Activated T-helper 2 cell treated with anti-CD3 and anti-CD28 coated beads, Interferon-gamma antibody, Interleukin-2, Interleukin-4, amounts not matched to agents 10 μg/mL and 5 μg/mL and 100 μg/mL, durations not matched to agents 14 hours and 24 hours and 36 hours (primary cell): ENCODE results near the gene SMARCD2. TPM values are rescaled to one million over a fixed set of nuclear protein-coding genes. Genes with fewer than 3 reads are reported as not detected.
"Not testable (repeated sequence)": the region's sequence is repeated elsewhere in the genome, so short reads cannot be mapped to it uniquely, and the experiment has no call there.

Experiments used
- DNase-seq: peaks from one replicate; pipeline ENCODE4 v3.0.0; 2021; ENCODE audit warnings: low spot score
- H3K27ac Mint-ChIP-seq: one replicate; pipeline ENCODE4 v1.8.0; 2021; ENCODE audit warnings: mixed read lengths
- H3K27me3 Mint-ChIP-seq: one replicate; pipeline ENCODE4 v1.8.0; 2021; ENCODE audit warnings: low read depth, mixed read lengths
- H3K36me3 Mint-ChIP-seq: one replicate; pipeline ENCODE4 v1.8.0; 2021; ENCODE audit warnings: low read depth, mixed read lengths
- H3K4me1 Mint-ChIP-seq: one replicate; pipeline ENCODE4 v1.8.0; 2021; ENCODE audit warnings: low read depth, mixed read lengths
- H3K4me3 Mint-ChIP-seq: one replicate; pipeline ENCODE4 v1.8.0; 2021; ENCODE audit warnings: low read depth, mild to moderate bottlenecking, moderate library complexity, mixed read lengths
- H3K9me3 Mint-ChIP-seq: one replicate; pipeline ENCODE4 v1.8.0; 2021; ENCODE audit warnings: mixed read lengths
- intact Hi-C: fragments of 100-400 bp; cut with micrococcal nuclease; formaldehyde crosslinking; loops from one replicate; pipeline ENCODE4 v1.15.1; 2023
- total RNA-seq: library from RNA; stranded (reverse); gene quantifications from 2 replicates; pipeline ENCODE4 v1.2.3, GENCODE V29; 2022

SMARCD2 gene
- total RNA-seq: 129 and 130 TPM in 2 replicates

- H3K4me1 Mint-ChIP-seq: peaks cover 24% of the 10 kb centered on the region
Observed at GRCh38 chr17:63842540-63843386, at the start of gene SMARCD2. TSS of gene SMARCD2 (minus strand) at chr17:63842685. CDS start at chr17:63842674, 11 bp downstream.

GRCh38 chr17:63889026-63889848 is 46.8 kb upstream of the SMARCD2 start:
- peaks cover 32% of the 10 kb centered on the region for H3K27me3 Mint-ChIP-seq
- H3K36me3 Mint-ChIP-seq, intact Hi-C loops, DNase-seq, H3K4me1 Mint-ChIP-seq, H3K27ac Mint-ChIP-seq, H3K4me3 Mint-ChIP-seq, H3K9me3 Mint-ChIP-seq: not testable (repeated sequence)

More at GRCh38 chr17:63842540-63843386, at the start of gene SMARCD2:
- peak; percentile 97 for DNase-seq
- intact Hi-C loops: loop anchor here (1.0 to 10.0 kb wide), 8 partner anchors 15 to 302 kb away; partner anchors contain the start of genes CCDC47, DCAF7, FTSJ3 and LIMD2
- no peaks in the 10 kb centered on the region for H3K27me3 Mint-ChIP-seq
- peak within 1 kb of the TSS; percentile 92 for H3K27ac Mint-ChIP-seq
- H3K36me3 Mint-ChIP-seq: peaks cover 19% of the 10 kb centered on the region
- peak within 1 kb of the TSS; percentile 95 for H3K4me3 Mint-ChIP-seq
- peaks cover under 1% of the 10 kb centered on the region for H3K9me3 Mint-ChIP-seq

GRCh38 chr17:63885119-63885518 is 42.6 kb upstream of the SMARCD2 start:
- H3K4me3 Mint-ChIP-seq, H3K27ac Mint-ChIP-seq, intact Hi-C loops, DNase-seq, H3K4me1 Mint-ChIP-seq, H3K36me3 Mint-ChIP-seq, H3K9me3 Mint-ChIP-seq: not testable (repeated sequence)
- H3K27me3 Mint-ChIP-seq: peaks cover 14% of the 10 kb centered on the region

- intact Hi-C loops, H3K9me3 Mint-ChIP-seq, H3K27ac Mint-ChIP-seq: not testable (repeated sequence)
Observed at GRCh38 chr17:63882626-63883126, 40.2 kb upstream of the SMARCD2 start.

GRCh38 chr17:63881935-63882601 is 39.6 kb upstream of the SMARCD2 start, which contains the start of gene GH2:
TSS of gene GH2 (minus strand) at chr17:63881944. CDS start at chr17:63881801, 143 bp downstream.
- peak; percentile 48 for DNase-seq
- intact Hi-C loops: no loop called here
- Mint-ChIP-seq H3K36me3 (no peaks in the 10 kb centered on the region), H3K27me3 (peaks cover 9% of the 10 kb centered on the region), H3K4me1 (no peaks in the 10 kb centered on the region), H3K4me3 (no peak within 1 kb of the TSS), H3K27ac (no peak within 1 kb of the TSS), H3K9me3 (no peaks in the 10 kb centered on the region)

More at GRCh38 chr17:63882626-63883126, 40.2 kb upstream of the SMARCD2 start:
- not testable (repeated sequence) for DNase-seq, H3K36me3 Mint-ChIP-seq, H3K4me1 Mint-ChIP-seq, H3K4me3 Mint-ChIP-seq
- H3K27me3 Mint-ChIP-seq: peaks cover 14% of the 10 kb centered on the region

DNA sequence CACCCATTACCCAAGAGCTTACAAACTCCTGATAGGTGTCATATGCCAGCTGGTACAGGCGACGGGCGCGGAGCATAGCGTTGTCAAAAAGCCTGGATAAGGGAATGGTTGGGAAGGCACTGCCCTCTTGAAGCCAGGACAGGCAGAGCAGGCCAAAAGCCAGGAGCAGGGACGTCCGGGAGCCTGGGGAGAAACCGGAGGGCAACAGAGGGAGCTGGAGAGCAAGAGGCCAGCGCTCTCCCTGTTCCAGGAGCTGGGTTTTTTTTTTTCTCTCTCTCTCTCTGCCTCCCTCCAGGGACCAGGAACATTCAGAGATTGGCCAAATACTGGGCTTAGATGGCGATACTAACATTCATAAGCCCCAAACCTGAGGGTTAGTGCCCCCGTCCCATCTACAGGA is 38.9 kb upstream of the SMARCD2 start:
- H3K4me1 Mint-ChIP-seq, intact Hi-C loops, H3K27ac Mint-ChIP-seq, H3K4me3 Mint-ChIP-seq, H3K9me3 Mint-ChIP-seq, H3K36me3 Mint-ChIP-seq, H3K27me3 Mint-ChIP-seq, DNase-seq: not testable (repeated sequence)

GRCh38 chr17:63880706-63881105 is 38.2 kb upstream of the SMARCD2 start:
- H3K4me3 Mint-ChIP-seq: no peak overlapping the region
- H3K27ac Mint-ChIP-seq: no peak overlapping the region
- H3K27me3 Mint-ChIP-seq: peaks cover 6% of the 10 kb centered on the region
- no peaks in the 10 kb centered on the region for H3K36me3 Mint-ChIP-seq
- no peaks in the 10 kb centered on the region for H3K9me3 Mint-ChIP-seq
- DNase-seq: no peak
- no peaks in the 10 kb centered on the region for H3K4me1 Mint-ChIP-seq
- intact Hi-C loops: no loop called here

DNA sequence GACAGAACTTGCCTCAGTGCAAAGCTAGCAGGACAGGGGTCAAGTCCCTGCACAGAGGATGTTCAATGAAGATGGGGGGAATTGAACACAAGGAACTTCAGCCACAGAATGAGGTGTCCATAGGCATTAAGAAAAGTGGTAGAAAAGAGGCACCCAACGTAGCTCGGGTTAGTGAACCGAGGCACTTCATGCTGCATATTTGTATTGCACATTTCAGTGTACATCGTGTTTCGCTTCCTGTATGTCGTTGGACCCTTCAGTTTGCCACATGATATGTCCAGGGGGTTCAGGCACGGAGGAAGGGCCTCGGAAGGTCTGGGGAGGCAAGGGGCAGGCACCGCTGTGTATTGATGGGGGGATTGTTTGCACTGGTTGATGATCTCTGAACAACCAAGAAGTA is 35.9 kb upstream of the SMARCD2 start:
- DNase-seq, H3K4me3 Mint-ChIP-seq, H3K4me1 Mint-ChIP-seq, H3K9me3 Mint-ChIP-seq, H3K27me3 Mint-ChIP-seq, intact Hi-C loops, H3K36me3 Mint-ChIP-seq, H3K27ac Mint-ChIP-seq: not testable (repeated sequence)

- intact Hi-C loops, H3K36me3 Mint-ChIP-seq, H3K4me3 Mint-ChIP-seq, H3K4me1 Mint-ChIP-seq, H3K9me3 Mint-ChIP-seq, H3K27me3 Mint-ChIP-seq, DNase-seq, H3K27ac Mint-ChIP-seq: not testable (repeated sequence)
Observed at GRCh38 chr17:63874693-63875092, 32.2 kb upstream of the SMARCD2 start.

GRCh38 chr17:63874061-63874626 is 31.7 kb upstream of the SMARCD2 start:
- H3K4me1 Mint-ChIP-seq, H3K4me3 Mint-ChIP-seq, DNase-seq, H3K36me3 Mint-ChIP-seq, H3K27ac Mint-ChIP-seq, intact Hi-C loops, H3K9me3 Mint-ChIP-seq, H3K27me3 Mint-ChIP-seq: not testable (repeated sequence)

- intact Hi-C loops, H3K4me1 Mint-ChIP-seq, DNase-seq, H3K4me3 Mint-ChIP-seq, H3K9me3 Mint-ChIP-seq, H3K36me3 Mint-ChIP-seq, H3K27me3 Mint-ChIP-seq, H3K27ac Mint-ChIP-seq: not testable (repeated sequence)
Observed at GRCh38 chr17:63873577-63873976, 31.1 kb upstream of the SMARCD2 start, which contains the start of gene CSH2. TSS of gene CSH2 (minus strand) at chr17:63873677. CDS start at chr17:63873614, 63 bp downstream.
